Chondrocyte (in vitro differentiated cells): ENCODE data around the gene CCDC188. TPM values are rescaled to one million over a fixed set of nuclear protein-coding genes. Genes with fewer than 3 reads are reported as not detected.

Source experiments
- DNase-seq: peaks from one replicate; pipeline ENCODE4 v3.0.0; 2021; ENCODE audit warnings: mixed read lengths, low spot score
- H3K27ac Mint-ChIP-seq: one replicate; pipeline ENCODE4 v1.8.0; 2021; ENCODE audit warnings: mild to moderate bottlenecking, moderate library complexity, mixed read lengths; ENCODE audit not compliant: unreplicated experiment
- H3K27me3 Mint-ChIP-seq: 2 replicates; pipeline ENCODE4 v1.8.0; 2021; ENCODE audit warnings: low read depth, mixed read lengths
- H3K36me3 Mint-ChIP-seq: 2 replicates; pipeline ENCODE4 v1.8.0; 2021; ENCODE audit warnings: low read depth, mixed read lengths
- H3K4me1 Mint-ChIP-seq: 2 replicates; pipeline ENCODE4 v1.8.0; 2021; ENCODE audit warnings: low read depth, mild to moderate bottlenecking, mixed read lengths
- H3K4me3 Mint-ChIP-seq: one replicate; pipeline ENCODE4 v1.8.0; 2021; ENCODE audit warnings: mild to moderate bottlenecking, moderate library complexity, mixed read lengths; ENCODE audit not compliant: unreplicated experiment
- H3K9me3 Mint-ChIP-seq: 2 replicates; pipeline ENCODE4 v1.8.0; 2021; ENCODE audit warnings: low read depth, mixed read lengths
- CTCF ChIP-seq: fragments of 200-600 bp; sonication (generic); IDR thresholded peaks from 2 replicates; pipeline ENCODE4 v1.5.0; 2021; ENCODE audit warnings: antibody characterized with exemption, mild to moderate bottlenecking, moderate library complexity
- total RNA-seq: library from RNA; stranded (reverse); gene quantifications from 3 replicates; pipeline ENCODE4 v1.2.1, GENCODE V29; 2021

CCDC188 gene
- total RNA-seq, 1 donor from 2014 or later: 5.3 TPM

DNA sequence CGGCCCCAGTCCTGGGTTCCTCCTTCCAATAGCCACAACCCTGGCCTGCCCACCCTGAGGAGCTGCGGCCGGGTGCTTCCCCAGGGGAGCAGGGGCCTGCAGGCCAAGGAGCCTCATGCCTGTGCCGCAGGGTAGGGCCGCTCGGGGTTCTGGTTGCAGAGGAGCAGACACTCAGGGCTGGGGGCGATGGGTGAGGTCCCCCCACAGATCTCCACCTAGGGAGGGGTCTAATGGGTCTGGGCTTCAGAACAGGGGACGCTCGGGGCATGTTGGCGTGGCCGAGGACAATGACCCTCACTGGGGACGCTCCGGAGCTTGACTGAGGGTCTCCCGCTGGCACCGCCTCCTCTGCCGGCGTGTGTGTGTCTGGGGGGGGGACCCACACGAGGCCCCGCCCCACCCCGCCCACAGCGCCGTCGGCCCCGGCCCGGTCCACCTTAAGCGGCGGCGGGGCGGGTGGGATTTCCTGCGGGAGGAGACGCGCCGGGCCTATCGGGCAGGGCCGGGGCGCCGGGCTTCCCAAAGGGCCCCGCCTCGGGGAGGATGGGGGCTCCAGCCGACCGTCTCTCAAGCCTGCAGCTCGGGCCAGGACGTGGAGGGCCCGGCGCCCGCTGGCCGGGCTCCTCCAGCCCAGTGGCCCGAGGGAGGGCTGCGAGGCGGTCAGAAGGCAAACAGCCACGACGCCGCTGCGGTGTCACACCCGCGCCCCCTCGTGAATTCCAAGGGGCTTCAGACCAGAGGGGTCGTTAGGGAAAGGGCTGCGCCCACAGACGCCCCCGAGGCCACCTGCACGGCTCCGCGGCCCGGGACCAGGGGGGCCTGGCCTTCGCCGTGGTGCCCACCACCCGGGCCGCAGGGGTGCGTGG lies 19.9 kb downstream of the CCDC188 start:
- no peak for DNase-seq
- no peak for TF ChIP-seq CTCF

DNA sequence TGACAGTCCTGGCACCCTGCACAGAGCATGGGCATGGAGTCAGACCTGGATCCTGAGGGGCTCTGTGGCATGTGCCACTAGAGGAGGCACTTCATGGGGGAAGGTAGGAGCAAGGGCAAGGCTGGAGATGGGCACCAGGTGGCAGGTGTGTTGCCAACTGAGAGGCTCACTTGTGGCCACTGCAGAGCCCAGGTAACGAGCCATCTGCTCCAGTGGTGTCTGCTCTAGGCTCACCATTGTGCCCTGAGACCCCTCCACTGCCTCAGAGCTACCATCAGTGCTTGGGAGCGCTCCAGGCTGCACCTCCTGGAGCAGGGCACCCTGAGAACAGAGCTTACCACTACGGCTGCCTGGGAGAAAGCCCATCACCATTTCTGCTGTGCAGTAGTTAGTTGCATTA lies 20.5 kb downstream of the CCDC188 start:
- Mint-ChIP-seq H3K9me3 (no peaks in the 10 kb centered on the region), H3K27me3 (no peaks in the 10 kb centered on the region), H3K4me1 (peaks cover 26% of the 10 kb centered on the region), H3K4me3 (no peak overlapping the region), H3K27ac (no peak overlapping the region), H3K36me3 (peaks cover 12% of the 10 kb centered on the region)
- TF ChIP-seq CTCF: peak; percentile 14
- DNase-seq: no peak

More for the DNA sequence above, 19.9 kb downstream of the CCDC188 start:
- Mint-ChIP-seq H3K4me3 (peak overlapping the region; percentile 35), H3K9me3 (no peaks in the 10 kb centered on the region), H3K4me1 (peaks cover 27% of the 10 kb centered on the region), H3K27me3 (no peaks in the 10 kb centered on the region), H3K27ac (peak overlapping the region; percentile 69), H3K36me3 (peaks cover 9% of the 10 kb centered on the region)

DNA sequence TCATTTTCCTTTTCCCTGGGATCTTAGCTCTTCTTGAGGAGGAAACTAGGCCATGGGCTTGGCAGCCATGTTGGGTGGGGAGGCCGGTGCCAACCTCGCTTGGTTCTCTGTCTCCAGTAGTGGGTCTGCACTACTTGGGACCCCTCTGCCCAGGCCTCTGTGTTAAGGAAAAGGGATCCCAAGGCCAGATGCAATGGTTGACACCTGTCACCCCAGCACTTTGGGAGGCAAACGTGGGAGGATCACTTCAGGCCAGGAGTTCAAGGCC lies 21.2 kb downstream of the CCDC188 start:
- Mint-ChIP-seq H3K4me3 (no peak overlapping the region), H3K9me3 (no peaks in the 10 kb centered on the region), H3K27ac (peak overlapping the region; percentile 49), H3K27me3 (no peaks in the 10 kb centered on the region), H3K4me1 (peaks cover 22% of the 10 kb centered on the region), H3K36me3 (peaks cover 12% of the 10 kb centered on the region)
- DNase-seq: no peak
- TF ChIP-seq CTCF: no peak

DNA sequence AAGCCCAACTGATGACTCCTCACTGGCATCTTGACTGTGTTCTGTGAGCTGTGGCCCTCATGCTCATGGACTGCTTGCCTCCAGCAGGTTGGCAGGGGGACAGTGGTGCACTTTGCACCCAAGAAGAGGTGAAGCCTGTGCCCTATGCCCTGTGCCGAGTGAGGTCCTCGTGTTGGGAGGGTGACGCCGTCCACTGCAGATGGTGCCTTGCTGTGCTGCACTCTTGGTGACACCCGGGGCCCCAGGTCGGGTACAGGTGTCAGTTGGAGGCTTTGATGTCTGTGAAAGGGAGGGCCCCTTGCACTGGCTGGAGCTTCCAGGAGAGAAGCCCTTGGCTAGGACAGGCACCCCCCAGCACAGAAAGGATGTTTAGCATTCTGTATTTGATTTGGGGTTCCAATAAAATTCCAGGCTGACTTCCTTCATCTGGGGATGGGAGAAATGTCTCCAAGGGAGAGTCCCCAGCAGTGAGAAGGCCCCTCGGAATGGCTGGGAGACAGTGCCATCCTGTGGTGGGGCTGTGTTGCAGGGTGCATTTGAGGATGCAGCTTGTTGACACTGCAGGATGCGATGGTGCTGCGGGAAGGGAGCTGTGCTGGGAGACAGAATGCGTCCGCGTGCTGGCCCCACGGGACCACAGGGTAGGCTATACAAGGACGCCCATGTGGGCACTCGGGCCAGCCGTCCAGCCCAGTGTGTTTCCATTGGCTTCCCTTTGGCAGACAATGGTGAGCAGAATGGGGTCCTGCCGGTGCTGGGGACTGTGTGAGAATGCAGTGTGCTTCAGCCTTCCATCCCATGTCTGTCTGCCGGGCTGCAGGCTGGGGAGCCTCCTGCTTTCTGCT lies 21.7 kb downstream of the CCDC188 start:
- H3K9me3 Mint-ChIP-seq: no peaks in the 10 kb centered on the region
- TF ChIP-seq CTCF: peak; percentile 64
- peak overlapping the region; percentile 49 for H3K27ac Mint-ChIP-seq
- H3K4me3 Mint-ChIP-seq: no peak overlapping the region
- DNase-seq: no peak
- peaks cover 12% of the 10 kb centered on the region for H3K36me3 Mint-ChIP-seq
- H3K27me3 Mint-ChIP-seq: no peaks in the 10 kb centered on the region
- peaks cover 16% of the 10 kb centered on the region for H3K4me1 Mint-ChIP-seq

DNA sequence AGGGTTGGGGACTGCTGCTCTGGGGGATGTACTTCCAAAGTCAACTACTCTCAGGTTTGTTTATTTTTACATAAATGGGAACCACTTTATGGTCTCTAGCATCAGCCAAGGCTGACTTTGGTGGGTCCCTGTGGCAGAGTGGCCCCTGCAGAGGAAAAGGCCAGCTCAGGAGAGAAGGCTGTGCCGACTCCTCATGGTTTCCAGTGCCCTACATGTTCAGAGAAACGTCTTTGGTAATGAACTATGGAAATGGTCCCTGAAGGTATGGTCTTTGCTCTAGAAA lies 22.3 kb downstream of the CCDC188 start:
- no peak for TF ChIP-seq CTCF
- H3K9me3 Mint-ChIP-seq: no peaks in the 10 kb centered on the region
- peaks cover 12% of the 10 kb centered on the region for H3K4me1 Mint-ChIP-seq
- DNase-seq: no peak
- H3K4me3 Mint-ChIP-seq: no peak overlapping the region
- peaks cover 13% of the 10 kb centered on the region for H3K36me3 Mint-ChIP-seq
- peak overlapping the region; percentile 17 for H3K27ac Mint-ChIP-seq
- H3K27me3 Mint-ChIP-seq: no peaks in the 10 kb centered on the region
